ENCODE measurements around the gene PDSS2. TPM values are rescaled to one million over a fixed set of nuclear protein-coding genes. Genes with fewer than 3 reads are reported as not detected.
"Not testable (repeated sequence)": the region's sequence is repeated elsewhere in the genome, so short reads cannot be mapped to it uniquely, and the experiment has no call there.

Gene PDSS2
- total RNA-seq, 6 experiments from 2014 or later, result 13.3 to 16.9 (median 14.6) TPM

DNA sequence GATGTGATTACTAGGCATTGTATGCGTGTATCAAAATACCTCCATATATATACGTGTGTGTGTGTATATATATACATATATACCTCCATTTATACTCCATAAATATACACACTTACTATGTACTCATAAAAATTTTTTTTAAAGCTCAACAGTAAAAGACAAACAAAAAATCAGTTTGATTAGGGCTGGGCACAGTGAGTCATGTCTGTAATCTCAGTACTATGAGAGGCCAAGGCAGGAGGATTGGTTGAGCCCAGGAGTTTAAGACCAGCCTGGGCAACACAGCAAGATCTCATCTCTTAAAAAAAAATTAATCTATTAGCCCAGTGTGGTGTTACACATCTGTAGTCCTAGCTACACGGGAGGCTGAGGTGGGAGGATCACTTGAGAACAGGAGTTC lies 24.6 kb downstream of the PDSS2 start:
- peak overlapping the region; percentile 53 for H3K27ac Mint-ChIP-seq

DNA sequence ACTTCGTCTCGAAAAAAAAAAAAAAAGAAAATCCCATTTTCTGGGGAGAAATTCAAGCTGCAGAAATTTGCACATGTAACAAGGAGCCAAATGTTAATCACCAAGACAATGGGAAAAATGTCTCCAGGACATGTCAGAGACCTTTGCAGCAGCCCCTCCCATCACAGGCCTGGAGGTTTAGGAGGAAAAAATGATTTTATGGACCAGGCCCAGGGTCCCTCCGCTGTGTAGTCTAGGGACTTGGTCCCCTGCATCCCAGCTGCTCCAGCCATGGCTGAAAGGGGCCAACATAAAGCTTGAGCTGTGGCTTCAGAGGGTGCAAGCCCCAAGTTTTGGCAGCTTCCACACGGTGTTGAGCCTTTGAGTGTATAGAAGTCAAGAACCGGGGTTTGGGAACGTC lies 33.4 kb downstream of the PDSS2 start:
- not testable (repeated sequence) for H3K4me1 Mint-ChIP-seq (ENCODE audit: low read depth); H3K27ac Mint-ChIP-seq; DNase-seq; H3K4me3 Mint-ChIP-seq; H3K27me3 Mint-ChIP-seq (ENCODE audit: insufficient read depth)
- peaks cover 28% of the 10 kb centered on the region for H3K9me3 Mint-ChIP-seq
- peaks cover 32% of the 10 kb centered on the region for H3K36me3 Mint-ChIP-seq (ENCODE audit: low read depth)

More for the DNA sequence above, 24.6 kb downstream of the PDSS2 start:
- Mint-ChIP-seq H3K9me3 (no peaks in the 10 kb centered on the region), H3K4me1 (ENCODE audit: low read depth) (peaks cover 48% of the 10 kb centered on the region), H3K36me3 (ENCODE audit: low read depth) (peaks cover 10% of the 10 kb centered on the region), H3K27me3 (ENCODE audit: insufficient read depth) (no peaks in the 10 kb centered on the region), H3K4me3 (no peak overlapping the region)
- DNase-seq, result no peak
- TF ChIP-seq, protein P1, sequence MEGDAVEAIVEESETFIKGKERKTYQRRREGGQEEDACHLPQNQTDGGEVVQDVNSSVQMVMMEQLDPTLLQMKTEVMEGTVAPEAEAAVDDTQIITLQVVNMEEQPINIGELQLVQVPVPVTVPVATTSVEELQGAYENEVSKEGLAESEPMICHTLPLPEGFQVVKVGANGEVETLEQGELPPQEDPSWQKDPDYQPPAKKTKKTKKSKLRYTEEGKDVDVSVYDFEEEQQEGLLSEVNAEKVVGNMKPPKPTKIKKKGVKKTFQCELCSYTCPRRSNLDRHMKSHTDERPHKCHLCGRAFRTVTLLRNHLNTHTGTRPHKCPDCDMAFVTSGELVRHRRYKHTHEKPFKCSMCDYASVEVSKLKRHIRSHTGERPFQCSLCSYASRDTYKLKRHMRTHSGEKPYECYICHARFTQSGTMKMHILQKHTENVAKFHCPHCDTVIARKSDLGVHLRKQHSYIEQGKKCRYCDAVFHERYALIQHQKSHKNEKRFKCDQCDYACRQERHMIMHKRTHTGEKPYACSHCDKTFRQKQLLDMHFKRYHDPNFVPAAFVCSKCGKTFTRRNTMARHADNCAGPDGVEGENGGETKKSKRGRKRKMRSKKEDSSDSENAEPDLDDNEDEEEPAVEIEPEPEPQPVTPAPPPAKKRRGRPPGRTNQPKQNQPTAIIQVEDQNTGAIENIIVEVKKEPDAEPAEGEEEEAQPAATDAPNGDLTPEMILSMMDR (IDR thresholded peaks at IDR 0.05), result no peak

DNA sequence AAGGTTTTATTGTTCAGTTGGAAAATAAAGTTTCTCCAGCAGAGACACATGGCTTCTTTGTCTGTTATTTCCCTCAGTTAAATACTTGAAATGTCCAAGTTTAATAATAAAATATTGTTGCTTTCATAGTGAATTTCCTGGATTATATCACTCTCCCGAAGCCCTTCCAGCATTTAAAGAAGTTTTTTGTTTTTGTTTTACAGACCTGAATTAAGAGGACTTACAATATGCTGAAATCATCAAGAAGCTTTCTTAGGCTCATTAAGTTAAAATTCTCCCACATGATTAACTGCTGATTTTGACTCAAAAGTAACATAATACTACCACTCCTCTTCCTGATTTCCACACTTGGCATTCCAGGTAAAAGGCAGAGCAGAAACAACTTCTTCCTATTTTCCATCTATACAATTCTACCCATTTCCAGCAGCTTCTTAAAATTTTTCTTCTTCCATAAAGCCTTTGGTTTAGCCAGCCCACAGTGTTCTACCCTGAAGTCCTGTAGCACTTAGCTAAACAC lies 35.8 kb downstream of the PDSS2 start:
- no peaks in the 10 kb centered on the region for H3K27me3 Mint-ChIP-seq (ENCODE audit: insufficient read depth)
- no peak overlapping the region for H3K27ac Mint-ChIP-seq

DNA sequence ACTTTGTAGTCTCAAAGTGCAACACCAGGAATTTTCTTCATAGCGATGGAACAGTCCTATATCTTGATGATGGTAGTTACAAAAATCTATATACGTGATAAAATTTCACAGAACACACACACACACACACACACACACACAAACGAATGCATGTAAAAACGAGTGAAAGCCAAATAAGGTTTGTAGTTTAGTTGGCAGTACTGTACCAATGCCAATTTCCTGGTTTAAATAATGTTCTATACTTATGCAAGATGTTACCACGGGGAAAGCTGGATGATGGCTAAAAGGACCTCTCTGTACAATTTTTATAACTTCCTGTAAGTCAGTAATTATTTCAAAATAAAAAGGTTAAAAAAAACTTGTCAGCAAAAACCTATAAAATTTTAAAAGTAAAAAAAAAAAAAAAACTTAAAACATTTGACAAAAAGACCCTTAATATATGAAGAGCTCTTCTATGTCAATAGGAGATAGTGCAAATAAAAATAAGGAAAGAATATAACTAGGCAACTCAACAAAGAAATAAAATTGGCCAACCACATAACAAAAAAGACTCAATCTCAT lies 37.6 kb downstream of the PDSS2 start:
- H3K36me3 Mint-ChIP-seq (ENCODE audit: low read depth), result peaks cover 21% of the 10 kb centered on the region
- H3K4me1 Mint-ChIP-seq (ENCODE audit: low read depth), result peaks cover under 1% of the 10 kb centered on the region
- H3K4me3 Mint-ChIP-seq, result no peak overlapping the region
- no peak for DNase-seq
- TF ChIP-seq, protein P1 (IDR thresholded peaks at IDR 0.05), result no peak
- H3K9me3 Mint-ChIP-seq, result peaks cover 21% of the 10 kb centered on the region
- H3K27me3 Mint-ChIP-seq (ENCODE audit: insufficient read depth), result no peaks in the 10 kb centered on the region
- no peak overlapping the region for H3K27ac Mint-ChIP-seq

More for the DNA sequence above, 35.8 kb downstream of the PDSS2 start:
- TF ChIP-seq, protein P1 (IDR thresholded peaks at IDR 0.05), result no peak
- Mint-ChIP-seq H3K36me3 (ENCODE audit: low read depth) (peaks cover 29% of the 10 kb centered on the region), H3K9me3 (peaks cover 28% of the 10 kb centered on the region), H3K4me1 (ENCODE audit: low read depth) (peaks cover 5% of the 10 kb centered on the region), H3K4me3 (no peak overlapping the region)
- DNase-seq, result no peak

DNA sequence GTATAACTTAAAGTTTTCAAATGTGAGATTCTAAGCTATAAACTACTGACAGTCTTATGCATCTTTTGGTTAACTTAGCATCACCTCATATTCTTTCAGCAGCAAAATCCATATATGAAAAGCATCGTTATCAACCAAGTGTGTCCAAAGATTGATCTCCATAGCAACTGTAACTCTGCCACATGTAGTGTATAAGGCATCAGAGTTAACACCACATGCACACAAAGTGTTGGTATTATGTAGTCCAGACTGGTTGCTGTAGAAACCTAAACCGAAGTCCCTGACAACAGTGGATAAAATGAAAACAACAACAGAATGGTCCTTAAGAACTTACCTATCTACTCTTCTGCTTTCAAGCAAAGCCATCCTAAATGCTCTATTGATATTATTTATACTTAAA lies 39.6 kb downstream of the PDSS2 start:
- TF ChIP-seq, protein P1 (IDR thresholded peaks at IDR 0.05), result no peak
- Mint-ChIP-seq H3K27me3 (ENCODE audit: insufficient read depth) (no peaks in the 10 kb centered on the region), H3K4me3 (no peak overlapping the region), H3K27ac (no peak overlapping the region), H3K9me3 (peaks cover 2% of the 10 kb centered on the region; the same call in 1 of the 2 replicates), H3K36me3 (ENCODE audit: low read depth) (peaks cover 3% of the 10 kb centered on the region), H3K4me1 (ENCODE audit: low read depth) (peaks cover 12% of the 10 kb centered on the region)
- peak; percentile 13 for DNase-seq

DNA sequence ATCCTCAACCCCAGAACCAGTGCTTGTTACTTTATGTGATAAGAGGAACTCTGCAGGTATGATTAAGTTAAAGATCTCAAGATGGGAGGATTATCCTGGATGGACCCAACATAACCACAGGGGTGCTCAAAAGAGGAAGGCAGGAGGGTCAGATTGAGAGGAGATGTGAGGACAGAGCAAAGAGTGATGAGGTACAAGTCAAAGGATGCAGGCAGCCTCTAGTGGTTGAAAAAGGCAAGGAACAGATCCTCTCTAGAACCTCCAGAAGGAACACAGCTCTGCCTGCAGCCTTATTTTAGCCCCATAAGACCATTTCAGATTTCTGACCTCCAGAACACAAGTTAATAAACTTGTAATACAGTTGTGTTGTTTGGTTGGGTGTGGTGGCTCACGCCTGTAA lies 41.2 kb downstream of the PDSS2 start:
- Mint-ChIP-seq H3K9me3 (no peaks in the 10 kb centered on the region), H3K27ac (no peak overlapping the region), H3K36me3 (ENCODE audit: low read depth) (no peaks in the 10 kb centered on the region), H3K4me1 (ENCODE audit: low read depth) (peaks cover 24% of the 10 kb centered on the region), H3K4me3 (no peak overlapping the region), H3K27me3 (ENCODE audit: insufficient read depth) (no peaks in the 10 kb centered on the region)
- peak; percentile 24 for DNase-seq
- TF ChIP-seq, protein P1 (IDR thresholded peaks at IDR 0.05), result peak; percentile 73

Measured in HFFc6 (cell line).